GM12878 (cell line): ENCODE measurements around the gene RAB29. TPM values are rescaled to one million over a fixed set of nuclear protein-coding genes. Genes with fewer than 3 reads are reported as not detected.
A peak's percentile ranks its signal among the peaks of the same experiment; 100 is the strongest.

ENCODE experiments used
- ATAC-seq: fragments of 200-7000 bp; cut with Tn5 transposase; 3 replicates; pipeline ENCODE4 v1.9.1; 2020; ENCODE audit warnings: mild to moderate bottlenecking, moderate library complexity
- BruUV-seq: library from RNA; stranded (reverse); fragments of 400-500 nt; replicated peaks from 2 replicates; lab custom pipeline; 2021; lab: Mats Ljungman, UMichigan
- CTCF ChIA-PET: fragments of 300-600 bp; sonication (Branson Sonifier 250); formaldehyde crosslinking; extraction: SDS; loops from one replicate; lab custom pipeline; 2021; ENCODE audit warnings: inconsistent platforms; lab: Yijun Ruan, JAX
- POLR2A ChIA-PET: fragments of 350-600 bp; formaldehyde crosslinking; extraction: SDS; loops from one replicate; lab custom pipeline; 2021; ENCODE audit warnings: inconsistent platforms; lab: Charles Lee
- RAD21 ChIA-PET: fragments of 300-600 bp; sonication (Branson Sonifier 250); formaldehyde crosslinking; loops from one replicate; lab custom pipeline; 2023; ENCODE audit warnings: antibody characterized with exemption; ENCODE audit not compliant: unreplicated experiment; lab: Charles Lee
- SMC1A ChIA-PET: fragments of 300-600 bp; sonication (Branson Sonifier 250); formaldehyde crosslinking; loops from one replicate; lab custom pipeline; 2023; ENCODE audit not compliant: unreplicated experiment, uncharacterized antibody; lab: Charles Lee
- DNase-seq: peaks from one replicate; pipeline ENCODE4 v3.0.0-alpha.2; 2011; ENCODE audit warnings: low read depth, low spot score
- FAIRE-seq: peaks from 3 replicates; lab custom pipeline; 2011; peaks lifted over from hg19 to GRCh38; lab: Jason Lieb, UNC
- H2AFZ ChIP-seq: 2 replicates; pipeline ENCODE4 v1.6.0; 2011; ENCODE audit warnings: low read depth, low read length, control low read depth; ENCODE audit not compliant: control insufficient read depth
- H3K27ac ChIP-seq: 2 replicates; pipeline ENCODE4 v1.5.1; 2011; ENCODE audit warnings: control low read depth; ENCODE audit not compliant: control insufficient read depth, insufficient read depth
- H3K27me3 ChIP-seq, 2 experiments: replicated peaks in 1 of 2; 2 replicates each; pipeline versions ENCODE4 v1.6.0 to v1.6.1; 2011; ENCODE audit warnings: low read length in 1 of 2; ENCODE audit not compliant: control insufficient read depth in 2 of 2, insufficient read depth in 2 of 2
- H3K36me3 ChIP-seq, 2 experiments: 2 replicates each; pipeline ENCODE4 v1.5.1; 2011; ENCODE audit warnings: low read length in 1 of 2; ENCODE audit not compliant: control insufficient read depth in 2 of 2, insufficient read depth in 2 of 2
- H3K4me1 ChIP-seq: 2 replicates; pipeline ENCODE4 v1.6.1; 2011; ENCODE audit warnings: mild to moderate bottlenecking, low read length, moderate library complexity, mixed read lengths; ENCODE audit not compliant: control insufficient read depth, insufficient read depth
- H3K4me2 ChIP-seq: 2 replicates; pipeline ENCODE4 v1.6.0; 2011; ENCODE audit warnings: control low read depth; ENCODE audit not compliant: control insufficient read depth, insufficient read depth
- H3K4me3 ChIP-seq: fragments of 200-600 bp; sonication (generic); 2 replicates; pipeline ENCODE4 v1.5.1; 2016
- H3K79me2 ChIP-seq: 2 replicates; pipeline ENCODE4 v1.6.0; 2011; ENCODE audit warnings: low read length; ENCODE audit not compliant: control insufficient read depth, insufficient read depth
- H3K9ac ChIP-seq: 2 replicates; pipeline ENCODE4 v1.8.0; 2011; ENCODE audit warnings: low read length, control low read depth, mixed read lengths; ENCODE audit not compliant: control insufficient read depth, insufficient read depth
- H3K9me3 ChIP-seq: replicated peaks from 3 replicates; pipeline ENCODE4 v1.5.1; 2011; ENCODE audit warnings: mild to moderate bottlenecking, low read length; ENCODE audit not compliant: control insufficient read depth, insufficient read depth
- H4K20me1 ChIP-seq: 2 replicates; pipeline ENCODE4 v1.6.0; 2011; ENCODE audit not compliant: control insufficient read depth, insufficient read depth
- BRCA1 ChIP-seq: IDR thresholded peaks from 2 replicates; pipeline ENCODE4 v1.6.1; 2011; ENCODE audit warnings: low read depth, low read length, improper control_type of control experiment
- EP300 ChIP-seq, 2 experiments: fragments of 150-350 bp in 1 of 2; IDR thresholded peaks; 2 replicates each; pipeline ENCODE4 v1.6.1; 2011 to 2012; ENCODE audit warnings: low read depth in 2 of 2, low read length in 2 of 2, borderline replicate concordance in 1 of 2, improper control_type of control experiment in 1 of 2, inconsistent platforms in 1 of 2; ENCODE audit not compliant: control insufficient read depth in 1 of 2
- KAT2A ChIP-seq: conservative IDR thresholded peaks from 2 replicates; pipeline ENCODE4 v1.6.1; 2011; ENCODE audit warnings: low read depth, low read length; ENCODE audit not compliant: control insufficient read depth
- KLF5 ChIP-seq: fragments of 450-650 bp; IDR thresholded peaks from 2 replicates; pipeline ENCODE4 v1.6.1; 2014; ENCODE audit warnings: mild to moderate bottlenecking; ENCODE audit not compliant: partially characterized antibody
- NR2C1 ChIP-seq: fragments of 450-650 bp; IDR thresholded peaks from 2 replicates; pipeline ENCODE4 v1.6.1; 2017; ENCODE audit warnings: antibody characterized with exemption, mild to moderate bottlenecking, moderate library complexity
- NR2F1 ChIP-seq: fragments of 450-650 bp; conservative IDR thresholded peaks from 2 replicates; pipeline ENCODE4 v1.6.1; 2017; ENCODE audit warnings: mild to moderate bottlenecking
- RBBP5 ChIP-seq: fragments of 200-600 bp; sonication (generic); conservative IDR thresholded peaks from 2 replicates; pipeline ENCODE4 v1.6.1; 2016
- SMAD1 ChIP-seq: fragments of 450-650 bp; IDR thresholded peaks from 2 replicates; pipeline ENCODE4 v1.6.1; 2018; ENCODE audit warnings: mild to moderate bottlenecking, low read depth; ENCODE audit not compliant: partially characterized antibody
- SP1 ChIP-seq: IDR thresholded peaks from one replicate; pipeline ENCODE4 v1.6.1; 2011; ENCODE audit warnings: low read depth, low read length
- SRF ChIP-seq, 2 experiments: IDR thresholded peaks; 2 replicates each; pipeline ENCODE4 v1.6.1; 2011; ENCODE audit warnings: low read depth in 2 of 2, low read length in 2 of 2, mild to moderate bottlenecking in 1 of 2, moderate library complexity in 1 of 2
- WGBS: methylation state at CpG from one replicate; pipeline ENCODE4 v1.1.6; 2016; ENCODE audit warnings: low lambda C conversion rate; ENCODE audit not compliant: insufficient replicate concordance, insufficient coverage; ENCODE audit errors: missing lambda C conversion rate; 5-methylcytosine and 5-hydroxymethylcytosine counted together
- in situ Hi-C: fragments of 300-500 bp; cut with MboI; formaldehyde crosslinking; loops from 9 replicates; pipeline ENCODE4 v1.14.3; 2018; ENCODE audit warnings: mixed read lengths
- intact Hi-C: fragments of 100-400 bp; cut with micrococcal nuclease; formaldehyde crosslinking; loops from one replicate; pipeline ENCODE4 v1.14.2; 2022; ENCODE audit not compliant: unreplicated experiment
- polyA plus RNA-seq, 11 experiments: library from polyadenylated mRNA; depleted of rRNA in 4 of 11; unstranded in 6 of 11; stranded (reverse) in 5 of 11; fragments of >200 nt; fragmentation: Nextera tagmentation in 4 of 11; fragmentation: Illumina TruSeq in 1 of 11; extraction: Ambion mirVana in 4 of 11; extraction: Trizol in 1 of 11; gene quantifications; 1 replicate in 1 of 11; 2 replicates in 10 of 11; pipeline versions ENCODE4 v1.2.1 to v1.2.3, GENCODE V29; 2011 to 2016; ENCODE audit warnings: inconsistent platforms in 2 of 11, missing spikeins in 2 of 11, low read depth in 1 of 11
- total RNA-seq, 4 experiments: library from RNA; depleted of rRNA in 3 of 4; stranded (reverse); fragments of >200 nt in 3 of 4; fragmentation: Illumina TruSeq in 1 of 4; extraction: Trizol in 1 of 4; gene quantifications; 2 replicates each; pipeline versions ENCODE4 v1.2.1 to v1.2.3, GENCODE V29; 2013 to 2021
- TF ChIP-seq, protein P1 (sequence below): IDR thresholded peaks from 2 replicates; pipeline ENCODE4 v1.6.1; 2011; ENCODE audit warnings: low read depth, mild to moderate bottlenecking, low read length, moderate library complexity, borderline replicate concordance; ENCODE audit errors: extremely low read depth
- TF ChIP-seq, protein P2 (sequence below): fragments of 450-650 bp; IDR thresholded peaks from 2 replicates; pipeline ENCODE4 v1.6.1; 2017; ENCODE audit warnings: mild to moderate bottlenecking, low read depth, inconsistent platforms; ENCODE audit not compliant: poor library complexity, severe bottlenecking
- TF ChIP-seq, protein P3 (sequence below): fragments of 450-650 bp; IDR thresholded peaks from 2 replicates; pipeline ENCODE4 v1.6.1; 2016; ENCODE audit warnings: mild to moderate bottlenecking

RAB29 gene
- total and polyA plus RNA-seq, 10 of the 15 experiments (the other 5 are each of a cell fraction or from before 2014, with no cell fraction given), result 11.7 to 74.5 (median 15.0) TPM

DNA sequence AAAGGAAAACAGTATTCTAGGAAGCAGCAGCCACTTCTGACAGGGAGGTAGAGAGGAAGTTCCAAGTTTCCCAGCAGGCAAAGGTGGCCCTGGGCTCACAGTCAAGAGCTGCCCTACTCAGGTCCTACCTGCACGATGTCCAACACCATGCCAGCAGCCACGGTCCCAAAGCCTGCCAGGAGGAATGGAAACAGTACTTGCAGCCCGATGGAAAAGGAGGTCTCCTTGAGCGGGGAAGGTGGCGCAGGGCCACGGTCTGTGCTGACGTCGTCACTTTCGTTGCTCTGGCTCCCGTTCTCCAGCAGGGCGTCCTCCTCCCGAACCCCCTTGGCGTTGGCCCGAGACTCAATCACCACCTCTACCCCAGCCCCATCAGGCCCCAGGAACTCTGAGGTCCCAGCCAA, 34.7 kb upstream of the RAB29 start:
- SMC1A ChIA-PET, result interaction anchor here (1.2 to 2.6 kb wide), 4 partner anchors 16 to 152 kb away, joined by 3 to 12 read pairs (median 6); no protein-coding TSS in a partner anchor
- Histone ChIP-seq H2AFZ (no peak overlapping the region), H3K27me3 (peaks cover 2 to 10% of the 10 kb centered on the region in 2 experiments; a peak in 2 of 4 replicates), H3K9ac (no peak overlapping the region), H4K20me1 (no peaks in the 10 kb centered on the region), H3K27ac (no peak overlapping the region), H3K4me2 (no peak overlapping the region), H3K9me3 (no peaks in the 10 kb centered on the region), H3K4me1 (peaks cover 6% of the 10 kb centered on the region), H3K36me3 (no peaks in the 10 kb centered on the region), H3K79me2 (no peaks in the 10 kb centered on the region), H3K4me3 (no peak overlapping the region)
- CTCF ChIA-PET, result interaction anchor here (1.5 to 2.4 kb wide), 3 partner anchors 17 to 218 kb away, joined by 5 to 13 read pairs (median 5); no protein-coding TSS in a partner anchor
- ATAC-seq (no peak), DNase-seq (no peak), FAIRE-seq (no peak)
- intact Hi-C loops (loop anchor here (5.0 kb wide), 2 partner anchors 52 to 107 kb away; no protein-coding TSS in a partner anchor), in situ Hi-C loops (no loop called here)
- POLR2A ChIA-PET, result no interaction called here
- TF ChIP-seq EP300 (IDR thresholded peaks at IDR 0.05; ENCODE audit: borderline replicate concordance in 1 of 2, control insufficient read depth in 1 of 2, low read depth in 2 of 2, low read length in 2 of 2) (no peak), KAT2A (no peak), RBBP5 (no peak), NR2C1 (no peak)
- 98% methylated on average over 14 of the region's 14 CpGs for WGBS
- RAD21 ChIA-PET, result interaction anchor here (1.2 to 1.3 kb wide), 2 partner anchors 36 to 151 kb away, joined by 3 to 4 read pairs; no protein-coding TSS in a partner anchor
- BruUV-seq, result TSS peak; percentile 63

DNA sequence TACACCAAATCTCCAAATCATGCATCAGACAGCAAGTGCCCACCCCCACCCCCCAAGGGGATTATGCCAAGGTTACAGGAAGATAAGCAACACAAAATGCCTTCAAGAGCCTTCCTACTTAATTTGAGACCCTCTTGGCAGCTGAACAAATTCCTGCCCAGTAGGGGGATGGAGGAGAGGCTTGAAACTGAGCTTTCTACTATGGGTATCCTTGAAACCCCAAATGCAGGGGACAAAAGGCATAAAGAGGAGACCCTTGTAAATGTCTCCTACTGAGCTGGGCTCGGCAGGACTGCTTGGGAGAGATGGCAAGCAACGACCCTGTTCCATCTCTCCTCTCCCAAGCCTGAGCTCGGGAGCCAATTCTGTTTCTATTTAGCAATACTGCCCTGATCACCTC, 34.2 kb upstream of the RAB29 start:
- H3K9ac ChIP-seq, result no peak overlapping the region
- ChIA-PET RAD21 (interaction anchor here (1.2 kb wide), 1 partner anchor 151 kb away, joined by 3 read pairs; no protein-coding TSS in a partner anchor), CTCF (no interaction called here), SMC1A (no interaction called here), POLR2A (no interaction called here)
- in situ Hi-C loops (no loop called here), intact Hi-C loops (no loop called here)
- H3K79me2 ChIP-seq, result no peaks in the 10 kb centered on the region
- H3K27me3 ChIP-seq, result peaks cover 2 to 10% of the 10 kb centered on the region in 2 experiments; a peak in 2 of 4 replicates
- no peaks in the 10 kb centered on the region for H4K20me1 ChIP-seq
- DNase-seq (no peak), FAIRE-seq (no peak), ATAC-seq (no peak)
- H3K4me3 ChIP-seq, result no peak overlapping the region
- no peak overlapping the region for H3K27ac ChIP-seq
- no peaks in the 10 kb centered on the region for H3K9me3 ChIP-seq
- H2AFZ ChIP-seq, result no peak overlapping the region
- 14% methylated on average over 3 of the region's 3 CpGs for WGBS
- peaks cover 6% of the 10 kb centered on the region for H3K4me1 ChIP-seq
- H3K36me3 ChIP-seq, result no peaks in the 10 kb centered on the region
- no peak overlapping the region for H3K4me2 ChIP-seq
- no TSS peak for BruUV-seq
- TF ChIP-seq KLF5, result no peak
- TF ChIP-seq SRF (IDR thresholded peaks at IDR 0.05; ENCODE audit: low read depth in 2 of 2, low read length in 2 of 2), result no peak
- TF ChIP-seq, protein P1, sequence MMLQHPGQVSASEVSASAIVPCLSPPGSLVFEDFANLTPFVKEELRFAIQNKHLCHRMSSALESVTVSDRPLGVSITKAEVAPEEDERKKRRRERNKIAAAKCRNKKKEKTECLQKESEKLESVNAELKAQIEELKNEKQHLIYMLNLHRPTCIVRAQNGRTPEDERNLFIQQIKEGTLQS, result no peak
- no peak for TF ChIP-seq SP1
- TF ChIP-seq NR2F1, result no peak
- TF ChIP-seq, protein P2, sequence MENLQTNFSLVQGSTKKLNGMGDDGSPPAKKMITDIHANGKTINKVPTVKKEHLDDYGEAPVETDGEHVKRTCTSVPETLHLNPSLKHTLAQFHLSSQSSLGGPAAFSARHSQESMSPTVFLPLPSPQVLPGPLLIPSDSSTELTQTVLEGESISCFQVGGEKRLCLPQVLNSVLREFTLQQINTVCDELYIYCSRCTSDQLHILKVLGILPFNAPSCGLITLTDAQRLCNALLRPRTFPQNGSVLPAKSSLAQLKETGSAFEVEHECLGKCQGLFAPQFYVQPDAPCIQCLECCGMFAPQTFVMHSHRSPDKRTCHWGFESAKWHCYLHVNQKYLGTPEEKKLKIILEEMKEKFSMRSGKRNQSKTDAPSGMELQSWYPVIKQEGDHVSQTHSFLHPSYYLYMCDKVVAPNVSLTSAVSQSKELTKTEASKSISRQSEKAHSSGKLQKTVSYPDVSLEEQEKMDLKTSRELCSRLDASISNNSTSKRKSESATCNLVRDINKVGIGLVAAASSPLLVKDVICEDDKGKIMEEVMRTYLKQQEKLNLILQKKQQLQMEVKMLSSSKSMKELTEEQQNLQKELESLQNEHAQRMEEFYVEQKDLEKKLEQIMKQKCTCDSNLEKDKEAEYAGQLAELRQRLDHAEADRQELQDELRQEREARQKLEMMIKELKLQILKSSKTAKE, result no peak
- TF ChIP-seq, protein P3, sequence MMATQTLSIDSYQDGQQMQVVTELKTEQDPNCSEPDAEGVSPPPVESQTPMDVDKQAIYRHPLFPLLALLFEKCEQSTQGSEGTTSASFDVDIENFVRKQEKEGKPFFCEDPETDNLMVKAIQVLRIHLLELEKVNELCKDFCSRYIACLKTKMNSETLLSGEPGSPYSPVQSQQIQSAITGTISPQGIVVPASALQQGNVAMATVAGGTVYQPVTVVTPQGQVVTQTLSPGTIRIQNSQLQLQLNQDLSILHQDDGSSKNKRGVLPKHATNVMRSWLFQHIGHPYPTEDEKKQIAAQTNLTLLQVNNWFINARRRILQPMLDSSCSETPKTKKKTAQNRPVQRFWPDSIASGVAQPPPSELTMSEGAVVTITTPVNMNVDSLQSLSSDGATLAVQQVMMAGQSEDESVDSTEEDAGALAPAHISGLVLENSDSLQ, result no peak
- TF ChIP-seq BRCA1, result no peak
- TF ChIP-seq SMAD1, result no peak
